Endothelial cell of umbilical vein (primary cell): ENCODE results near the gene IVD. TPM values are rescaled to one million over a fixed set of nuclear protein-coding genes. Genes with fewer than 3 reads are reported as not detected.
A peak's percentile ranks its signal among the peaks of the same experiment; 100 is the strongest.

ENCODE experiments used
- BruUV-seq: library from RNA; stranded (reverse); fragments of 400-500 nt; replicated peaks from 2 replicates; lab custom pipeline; 2021; lab: Mats Ljungman, UMichigan
- CTCF ChIA-PET: fragments of 300-600, 350-600 bp; sonication (Branson Sonifier 250); formaldehyde crosslinking; loops from one replicate; lab custom pipeline; 2021; ENCODE audit warnings: antibody characterized with exemption, inconsistent platforms; lab: Charles Lee
- POLR2A ChIA-PET: fragments of 300-600, 350-600 bp; sonication (Branson Sonifier 250); formaldehyde crosslinking; loops from one replicate; lab custom pipeline; 2021; ENCODE audit warnings: antibody characterized with exemption, inconsistent platforms; lab: Charles Lee
- DNase-seq: peaks from one replicate; pipeline ENCODE4 v3.0.0-alpha.2; 2011; ENCODE audit warnings: low read depth, low spot score
- FAIRE-seq: peaks from 2 replicates; lab custom pipeline; 2011; peaks lifted over from hg19 to GRCh38; lab: Jason Lieb, UNC
- H2AFZ ChIP-seq: 2 replicates; pipeline ENCODE4 v1.6.0; 2012; ENCODE audit warnings: low read depth, low read length, control low read depth, inconsistent platforms
- H3K27ac ChIP-seq: 2 replicates; pipeline ENCODE4 v1.5.1; 2011; ENCODE audit warnings: low read depth, mild to moderate bottlenecking, control low read depth, low read length, moderate library complexity; ENCODE audit not compliant: insufficient read depth
- H3K27me3 ChIP-seq, 2 experiments: 2 replicates each; pipeline versions ENCODE4 v1.6.0 to v1.6.1; 2011; ENCODE audit warnings: low read length in 2 of 2, mixed read lengths in 1 of 2; ENCODE audit not compliant: control insufficient read depth in 2 of 2, insufficient read depth in 2 of 2
- H3K36me3 ChIP-seq, 2 experiments: 2 replicates in 1 of 2; 3 replicates in 1 of 2; pipeline ENCODE4 v1.5.1; 2011; ENCODE audit warnings: low read length in 2 of 2, mild to moderate bottlenecking in 1 of 2, moderate library complexity in 1 of 2; ENCODE audit not compliant: control insufficient read depth in 2 of 2, insufficient read depth in 2 of 2; ENCODE audit errors: extremely low read depth in 1 of 2
- H3K4me1 ChIP-seq: 3 replicates; pipeline ENCODE4 v1.5.1; 2011; ENCODE audit warnings: mild to moderate bottlenecking, low read length; ENCODE audit not compliant: control insufficient read depth, insufficient read depth; ENCODE audit errors: extremely low read depth
- H3K4me2 ChIP-seq: 2 replicates; pipeline ENCODE4 v1.6.1; 2011; ENCODE audit warnings: low read length, control low read depth, mixed read lengths; ENCODE audit not compliant: insufficient read depth
- H3K4me3 ChIP-seq, 3 experiments: fragments of 200-600 bp in 1 of 3; sonication (generic), shearing (Covaris generic) in 1 of 3; replicated peaks in 1 of 3; 2 replicates each; pipeline ENCODE4 v1.5.1; 2011 to 2016; ENCODE audit warnings: control low read depth in 3 of 3, low read length in 3 of 3, mild to moderate bottlenecking in 2 of 3, inconsistent platforms in 1 of 3, low read depth in 1 of 3, moderate library complexity in 1 of 3; ENCODE audit not compliant: insufficient read depth in 1 of 3
- H3K79me2 ChIP-seq: 2 replicates; pipeline ENCODE4 v1.6.0; 2012; ENCODE audit warnings: low read length, inconsistent platforms; ENCODE audit not compliant: control insufficient read depth, insufficient read depth
- H3K9ac ChIP-seq: replicated peaks from 2 replicates; pipeline ENCODE3; 2011; ENCODE audit warnings: low read length, control low read depth; ENCODE audit not compliant: insufficient read depth; ENCODE audit errors: extremely low read depth
- H3K9me1 ChIP-seq: replicated peaks from 3 replicates; pipeline ENCODE4 v1.6.0; 2011; ENCODE audit warnings: mild to moderate bottlenecking, low read length; ENCODE audit not compliant: control insufficient read depth, insufficient read depth; ENCODE audit errors: extremely low read depth
- H3K9me3 ChIP-seq: replicated peaks from 2 replicates; pipeline ENCODE4 v1.5.1; 2012; ENCODE audit warnings: low read length, inconsistent platforms; ENCODE audit not compliant: control insufficient read depth, insufficient read depth
- H4K20me1 ChIP-seq: replicated peaks from 2 replicates; pipeline ENCODE3; 2011; ENCODE audit warnings: mild to moderate bottlenecking, low read length; ENCODE audit not compliant: control insufficient read depth, insufficient read depth; ENCODE audit errors: extremely low read depth
- EZH2 ChIP-seq: IDR thresholded peaks from 2 replicates; pipeline ENCODE4 v1.6.1; 2012; ENCODE audit warnings: borderline replicate concordance, low read depth, mild to moderate bottlenecking, moderate library complexity, low read length, inconsistent platforms; ENCODE audit not compliant: severe bottlenecking
- FOS ChIP-seq: IDR thresholded peaks from 2 replicates; pipeline ENCODE4 v1.6.1; 2011; ENCODE audit warnings: mild to moderate bottlenecking, low read length, moderate library complexity, borderline replicate concordance; ENCODE audit not compliant: insufficient read depth
- GATA2 ChIP-seq: IDR thresholded peaks from 2 replicates; pipeline ENCODE4 v1.7.0; 2011; ENCODE audit warnings: low read depth, mild to moderate bottlenecking, moderate library complexity, mixed read lengths, low read length; ENCODE audit not compliant: insufficient read length, insufficient read depth
- JUN ChIP-seq: IDR thresholded peaks from 2 replicates; pipeline ENCODE4 v1.6.1; 2011; ENCODE audit warnings: borderline replicate concordance, low read depth; ENCODE audit not compliant: insufficient read length, insufficient read depth
- MYC ChIP-seq: IDR thresholded peaks from one replicate; pipeline ENCODE4 v1.6.1; 2011; ENCODE audit warnings: mild to moderate bottlenecking, low read depth, low read length
- POLR2A ChIP-seq: IDR thresholded peaks from 2 replicates; pipeline ENCODE4 v1.6.1; 2012; ENCODE audit warnings: low read depth, mild to moderate bottlenecking, control low read depth, low read length
- POLR2AphosphoS5 ChIP-seq: IDR thresholded peaks from 2 replicates; pipeline ENCODE4 v1.6.1; 2012; ENCODE audit warnings: low read depth, mild to moderate bottlenecking, control low read depth, low read length, moderate library complexity; ENCODE audit not compliant: insufficient read depth
- dilution Hi-C: fragments of 300-500 bp; cut with MboI; formaldehyde crosslinking; loops from one replicate; pipeline ENCODE4 v1.15.0; 2019; ENCODE audit warnings: low sequenced_read_pairs; ENCODE audit not compliant: extremely low pct_ligation_motif_present
- intact Hi-C: fragments of 100-400 bp; cut with micrococcal nuclease; formaldehyde crosslinking; loops from one replicate; pipeline ENCODE4 v1.10.0; 2022
- polyA plus RNA-seq, 4 experiments: library from polyadenylated mRNA; depleted of rRNA in 3 of 4; stranded (reverse) in 3 of 4; unstranded in 1 of 4; fragments of >200 nt; gene quantifications; 2 replicates each; pipeline versions ENCODE4 v1.2.1 to v1.2.3, GENCODE V29; 2011 to 2012; ENCODE audit warnings: missing spikeins in 1 of 4
- total RNA-seq: library from RNA; stranded (reverse); gene quantifications from 2 replicates; pipeline ENCODE4 v1.2.3, GENCODE V29; 2021
- TF ChIP-seq, protein P1 (sequence below): IDR thresholded peaks from 2 replicates; pipeline ENCODE4 v1.6.1; 2011; ENCODE audit not compliant: insufficient read depth, insufficient read length
- TF ChIP-seq, protein P2 (sequence below), 2 donors: IDR thresholded peaks; 1 replicate in 1 of 2; 2 replicates in 1 of 2; pipeline ENCODE4 v1.5.1; 2011; ENCODE audit warnings: low read length in 2 of 2, mild to moderate bottlenecking in 2 of 2, moderate library complexity in 2 of 2, control low read depth in 1 of 2, inconsistent platforms in 1 of 2, low read depth in 1 of 2; ENCODE audit not compliant: insufficient read depth in 1 of 2; ENCODE audit errors: extremely low read depth in 1 of 2

Gene IVD
- total and polyA plus RNA-seq, 2 donors (not counting 3 experiments of a cell fraction or from before 2014, with no cell fraction given), result 34.1 to 62.5 TPM

DNA sequence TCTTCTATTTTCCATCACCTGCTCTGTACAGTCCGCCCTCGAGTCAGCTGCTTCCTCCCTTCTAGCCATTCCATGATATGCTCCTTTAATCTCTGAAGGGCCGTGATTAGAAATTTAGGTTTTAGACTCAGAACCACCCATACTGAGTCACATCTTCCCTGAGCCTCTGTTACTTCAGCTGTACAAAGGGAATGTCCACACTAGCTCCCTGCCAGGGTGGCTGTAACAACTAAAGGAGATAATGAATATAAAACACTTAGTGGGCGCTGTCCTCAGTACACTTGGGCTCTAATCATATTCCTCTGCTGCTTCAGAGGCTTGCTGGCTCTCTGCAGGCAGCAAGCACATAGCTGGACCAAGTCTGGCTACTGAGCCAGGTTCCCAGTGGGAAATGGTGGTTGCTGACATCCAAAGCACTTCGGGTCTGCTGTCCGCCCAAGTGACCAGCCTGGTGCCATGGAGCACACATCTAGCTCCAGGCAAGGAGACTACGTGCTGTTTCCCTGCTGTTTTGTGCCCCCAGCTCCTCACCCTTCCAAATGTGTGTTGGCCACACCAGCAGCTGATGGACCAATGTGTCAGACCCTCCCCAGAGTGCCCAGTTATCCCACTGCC lies 64.3 kb downstream of the IVD start:
- Histone ChIP-seq H3K4me2 (no peak overlapping the region), H3K9me1 (no peaks in the 10 kb centered on the region), H3K4me1 (peaks cover 6% of the 10 kb centered on the region), H3K36me3 (peaks cover 0 to 7% of the 10 kb centered on the region in 2 experiments), H3K9me3 (no peaks in the 10 kb centered on the region), H3K4me3 (no peak overlapping the region), H3K27ac (no peak overlapping the region), H2AFZ (peak overlapping the region; percentile 68), H4K20me1 (no peaks in the 10 kb centered on the region), H3K27me3 (no peaks in the 10 kb centered on the region), H3K9ac (no peak overlapping the region), H3K79me2 (no peaks in the 10 kb centered on the region)
- ChIA-PET CTCF (interaction anchor here (0.6 to 2.0 kb wide), 6 partner anchors 10 to 47 kb away, joined by 3 to 6 read pairs (median 4); no protein-coding TSS in a partner anchor), POLR2A (no interaction called here)
- BruUV-seq, result no TSS peak
- peak; percentile 48 for FAIRE-seq
- TF ChIP-seq GATA2 (no peak), FOS (no peak), POLR2AphosphoS5 (no peak), EZH2 (no peak), JUN (no peak), POLR2A (no peak), MYC (no peak)
- TF ChIP-seq, protein P1, sequence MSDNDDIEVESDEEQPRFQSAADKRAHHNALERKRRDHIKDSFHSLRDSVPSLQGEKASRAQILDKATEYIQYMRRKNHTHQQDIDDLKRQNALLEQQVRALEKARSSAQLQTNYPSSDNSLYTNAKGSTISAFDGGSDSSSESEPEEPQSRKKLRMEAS, result no peak
- TF ChIP-seq, protein P2, sequence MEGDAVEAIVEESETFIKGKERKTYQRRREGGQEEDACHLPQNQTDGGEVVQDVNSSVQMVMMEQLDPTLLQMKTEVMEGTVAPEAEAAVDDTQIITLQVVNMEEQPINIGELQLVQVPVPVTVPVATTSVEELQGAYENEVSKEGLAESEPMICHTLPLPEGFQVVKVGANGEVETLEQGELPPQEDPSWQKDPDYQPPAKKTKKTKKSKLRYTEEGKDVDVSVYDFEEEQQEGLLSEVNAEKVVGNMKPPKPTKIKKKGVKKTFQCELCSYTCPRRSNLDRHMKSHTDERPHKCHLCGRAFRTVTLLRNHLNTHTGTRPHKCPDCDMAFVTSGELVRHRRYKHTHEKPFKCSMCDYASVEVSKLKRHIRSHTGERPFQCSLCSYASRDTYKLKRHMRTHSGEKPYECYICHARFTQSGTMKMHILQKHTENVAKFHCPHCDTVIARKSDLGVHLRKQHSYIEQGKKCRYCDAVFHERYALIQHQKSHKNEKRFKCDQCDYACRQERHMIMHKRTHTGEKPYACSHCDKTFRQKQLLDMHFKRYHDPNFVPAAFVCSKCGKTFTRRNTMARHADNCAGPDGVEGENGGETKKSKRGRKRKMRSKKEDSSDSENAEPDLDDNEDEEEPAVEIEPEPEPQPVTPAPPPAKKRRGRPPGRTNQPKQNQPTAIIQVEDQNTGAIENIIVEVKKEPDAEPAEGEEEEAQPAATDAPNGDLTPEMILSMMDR (IDR thresholded peaks at IDR 0.05; ENCODE audit: extremely low read depth in 1 of 2, insufficient read depth in 1 of 2, low read depth in 1 of 2, low read length in 2 of 2), result no peak
- dilution Hi-C loops (no loop called here), intact Hi-C loops (loop anchor here (2.0 kb wide), 2 partner anchors 29 to 37 kb away; partner anchors contain the start of gene BAHD1)
- DNase-seq, result no peak
